Measurements from ENCODE around the gene SULT1A2.

DNA sequence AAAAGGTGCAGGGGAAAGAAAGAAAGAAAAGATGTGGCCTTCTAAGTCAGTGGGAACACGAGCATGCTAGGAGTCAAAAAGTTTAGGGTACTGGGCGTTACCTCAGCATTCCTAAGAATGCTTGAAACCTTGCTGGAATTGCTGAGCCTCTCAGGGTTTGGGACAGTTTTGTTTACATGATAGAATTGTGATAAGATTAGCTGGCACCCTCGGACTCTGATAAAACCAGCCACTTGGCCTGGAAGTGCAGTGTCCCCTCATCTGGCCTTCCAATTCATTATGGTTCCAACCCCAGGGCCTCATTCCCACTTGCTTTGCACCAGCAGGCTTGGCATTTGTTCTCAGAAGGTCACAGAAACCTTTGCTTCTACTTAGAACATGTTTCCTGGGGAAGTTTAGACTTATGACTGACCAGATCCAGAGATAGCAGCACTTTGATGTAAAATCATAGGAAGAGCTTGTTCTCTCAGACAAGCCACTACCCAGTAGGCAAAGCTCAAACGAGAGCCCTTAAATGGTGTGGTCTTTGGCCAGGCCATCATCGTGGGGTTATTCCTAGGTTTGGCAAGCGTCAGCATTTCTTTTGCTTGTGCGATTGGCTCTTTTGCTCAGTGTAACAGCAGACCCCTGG is 35.2 kb downstream of the SULT1A2 start:
- TF ChIP-seq, protein P1, sequence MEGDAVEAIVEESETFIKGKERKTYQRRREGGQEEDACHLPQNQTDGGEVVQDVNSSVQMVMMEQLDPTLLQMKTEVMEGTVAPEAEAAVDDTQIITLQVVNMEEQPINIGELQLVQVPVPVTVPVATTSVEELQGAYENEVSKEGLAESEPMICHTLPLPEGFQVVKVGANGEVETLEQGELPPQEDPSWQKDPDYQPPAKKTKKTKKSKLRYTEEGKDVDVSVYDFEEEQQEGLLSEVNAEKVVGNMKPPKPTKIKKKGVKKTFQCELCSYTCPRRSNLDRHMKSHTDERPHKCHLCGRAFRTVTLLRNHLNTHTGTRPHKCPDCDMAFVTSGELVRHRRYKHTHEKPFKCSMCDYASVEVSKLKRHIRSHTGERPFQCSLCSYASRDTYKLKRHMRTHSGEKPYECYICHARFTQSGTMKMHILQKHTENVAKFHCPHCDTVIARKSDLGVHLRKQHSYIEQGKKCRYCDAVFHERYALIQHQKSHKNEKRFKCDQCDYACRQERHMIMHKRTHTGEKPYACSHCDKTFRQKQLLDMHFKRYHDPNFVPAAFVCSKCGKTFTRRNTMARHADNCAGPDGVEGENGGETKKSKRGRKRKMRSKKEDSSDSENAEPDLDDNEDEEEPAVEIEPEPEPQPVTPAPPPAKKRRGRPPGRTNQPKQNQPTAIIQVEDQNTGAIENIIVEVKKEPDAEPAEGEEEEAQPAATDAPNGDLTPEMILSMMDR (IDR thresholded peaks at IDR 0.05; ENCODE audit: low read length), result no peak
- TF ChIP-seq EZH2 (IDR thresholded peaks at IDR 0.05; ENCODE audit: borderline replicate concordance, low read length), result no peak

Measured in OCI-LY1 (cell line).